ENCODE measurements around the gene SPAG7.

Gene SPAG7

DNA sequence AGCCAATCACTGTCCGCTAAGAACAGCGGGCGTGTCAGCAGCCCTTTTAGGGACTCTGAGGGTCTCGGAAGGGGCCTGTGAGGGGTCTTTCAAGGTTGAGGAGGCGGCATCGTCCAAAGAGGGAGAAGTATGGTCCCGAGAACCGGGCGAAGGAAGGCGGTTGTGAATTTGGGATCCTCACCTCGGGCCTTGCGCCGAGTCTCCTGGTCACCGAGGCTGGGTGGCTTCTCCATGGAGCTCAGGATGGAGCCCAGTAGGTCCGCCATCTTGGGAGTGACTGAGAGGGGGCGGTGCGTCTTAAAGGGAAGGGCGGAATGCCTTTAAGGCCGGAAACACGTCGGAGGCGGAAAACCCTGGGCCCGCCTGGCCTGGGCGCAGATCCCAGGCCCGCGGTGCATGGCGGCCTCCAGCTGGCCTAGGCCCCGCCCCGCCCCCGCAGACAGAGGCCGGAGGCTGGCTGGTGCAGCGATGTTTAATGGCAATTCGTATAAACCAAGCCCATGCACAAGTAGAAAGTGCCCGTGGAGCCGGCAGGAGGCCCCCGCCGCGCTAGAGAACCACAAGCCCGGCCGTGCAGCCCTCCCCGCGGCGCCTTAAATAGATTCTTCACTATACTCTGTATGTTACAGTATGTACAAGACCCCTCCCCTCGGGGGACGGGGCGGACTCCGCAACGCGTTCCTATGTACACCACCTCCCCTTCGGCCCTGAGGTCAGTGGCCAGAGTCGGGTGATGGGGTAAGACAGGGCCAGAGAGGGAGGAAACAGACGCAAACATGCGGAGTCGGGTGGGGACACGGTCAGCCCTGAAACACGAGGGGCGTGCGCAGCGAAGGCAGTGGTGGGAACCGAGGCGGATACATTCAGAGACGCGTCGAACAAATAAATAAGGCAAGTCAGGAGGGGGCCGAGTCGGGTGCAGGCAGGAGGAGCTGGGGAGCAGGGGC lies at the start of gene SPAG7:
TSS of gene SPAG7 (minus strand) at position 279 of the 947 bp plus-strand sequence. CDS start at position 266, 13 bp downstream.
- peak; percentile 82 for DNase-seq (ENCODE audit: low read depth)

DNA sequence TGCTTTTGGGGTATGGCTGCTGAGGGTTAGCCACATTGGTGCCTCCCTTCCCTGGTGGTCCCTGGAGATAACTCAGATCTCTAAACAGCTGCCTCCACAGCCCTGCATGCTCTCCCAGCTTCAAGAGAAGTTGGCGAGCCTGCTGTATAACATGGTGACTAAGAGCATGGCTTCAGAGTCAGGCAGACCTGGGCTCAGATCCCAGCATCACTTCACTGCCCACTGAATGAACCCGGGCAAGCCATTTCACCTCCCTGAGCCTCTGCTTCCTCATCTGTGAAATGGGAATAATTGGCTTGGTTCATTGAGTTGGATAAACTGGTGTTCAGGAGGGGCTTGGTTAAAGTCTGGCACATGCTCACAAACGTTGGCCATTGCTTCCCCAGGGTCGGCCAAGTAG lies 46.7 kb upstream of the SPAG7 start:
- no peak for DNase-seq (ENCODE audit: low read depth)

GRCh38 chr17:5011928-5012327 lies 44.3 kb upstream of the SPAG7 start:
- DNase-seq (ENCODE audit: low read depth), result no peak

- DNase-seq (ENCODE audit: low read depth), result no peak
These were observed 35.7 kb upstream of the SPAG7 start for GRCh38 chr17:5003214-5003867.

GRCh38 chr17:5002121-5002788 lies 34.6 kb upstream of the SPAG7 start:
- DNase-seq (ENCODE audit: low read depth), result no peak

GRCh38 chr17:5000237-5000639 lies 32.6 kb upstream of the SPAG7 start:
- no peak for DNase-seq (ENCODE audit: low read depth)

DNA sequence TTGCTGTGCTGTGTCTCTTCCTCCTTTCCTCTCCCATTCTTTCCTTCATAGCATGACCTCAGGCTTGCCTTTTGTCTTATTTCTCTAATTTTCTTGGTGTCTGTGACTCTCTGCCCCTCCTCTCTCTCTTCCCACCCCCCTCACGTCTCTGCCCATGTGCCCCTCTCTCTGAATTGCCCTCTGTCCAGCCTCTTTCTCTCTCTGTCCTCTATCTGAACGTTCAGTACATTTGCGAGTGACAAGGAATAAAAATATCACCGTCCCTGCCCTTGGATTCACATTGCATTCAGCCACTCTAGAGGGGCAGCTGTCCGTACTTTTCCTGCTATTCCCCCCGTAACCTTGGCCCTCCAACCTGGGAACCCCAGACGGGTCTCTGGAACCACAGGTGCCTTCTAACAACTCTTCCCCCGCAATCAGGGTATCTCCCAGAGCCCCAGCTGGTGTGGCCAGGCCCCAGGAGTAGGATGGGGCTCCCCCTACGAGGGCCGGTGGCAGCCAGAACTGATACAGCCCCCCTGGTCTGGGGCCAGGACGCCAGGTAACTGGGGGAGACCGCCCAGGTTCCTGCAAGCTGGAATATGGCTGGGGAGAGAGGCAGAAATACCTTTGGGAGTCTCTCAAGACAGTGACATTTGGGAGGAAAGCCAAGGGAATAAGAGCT lies 31.9 kb upstream of the SPAG7 start:
- no peak for DNase-seq (ENCODE audit: low read depth)

DNA sequence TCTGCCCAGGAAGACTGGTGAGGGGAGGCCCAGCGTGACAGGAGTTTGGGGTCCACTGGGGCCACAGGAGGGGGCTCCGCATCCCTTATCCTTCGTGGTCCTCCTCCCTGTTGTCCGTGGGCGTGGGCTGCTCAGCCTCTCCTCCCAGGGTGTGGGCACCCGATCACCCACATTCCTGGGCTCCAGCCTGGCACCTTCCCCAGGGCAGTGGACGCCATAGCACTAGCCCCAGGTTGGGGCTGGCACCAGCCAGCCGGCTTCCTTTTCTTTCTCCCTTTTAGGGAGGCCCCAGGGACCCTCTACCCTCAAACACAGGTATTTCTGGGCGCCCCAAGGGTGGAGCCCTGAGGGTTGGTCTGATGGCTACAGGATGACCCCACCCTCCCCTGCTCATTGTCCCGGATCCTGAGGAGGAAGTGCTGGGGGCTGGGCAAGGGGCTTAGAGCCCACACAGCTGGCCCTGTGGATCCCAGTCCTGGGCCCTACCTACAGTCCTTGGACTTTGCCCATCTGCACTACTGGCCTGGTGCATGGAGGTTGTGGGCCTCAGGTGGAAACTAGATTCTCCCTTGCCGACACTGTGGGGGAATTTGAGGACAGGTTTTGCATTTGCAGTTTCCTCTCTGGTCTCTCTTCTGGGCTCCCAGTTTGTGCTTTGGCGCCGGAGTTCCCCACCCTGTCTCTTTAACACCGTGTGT lies 31.3 kb upstream of the SPAG7 start:
- no peak for DNase-seq (ENCODE audit: low read depth)

- DNase-seq (ENCODE audit: low read depth), result no peak
These were observed 30.6 kb upstream of the SPAG7 start for GRCh38 chr17:4998027-4998731.

- DNase-seq (ENCODE audit: low read depth), result peak; percentile 72
These were observed 29.8 kb upstream of the SPAG7 start, which contains the start of the genes INCA1 and KIF1C for GRCh38 chr17:4997302-4998026. INCA1 (minus strand) TSS chr17:4997522; CDS start chr17:4994437, 3,085 bp downstream. KIF1C (plus strand) TSS chr17:4997950; CDS start chr17:5000247, 2,297 bp downstream.

GRCh38 chr17:4994081-4994595 lies 26.5 kb upstream of the SPAG7 start:
- no peak for DNase-seq (ENCODE audit: low read depth)

- no peak for DNase-seq (ENCODE audit: low read depth)
These were observed 20.4 kb upstream of the SPAG7 start for GRCh38 chr17:4987767-4988567.

DNA sequence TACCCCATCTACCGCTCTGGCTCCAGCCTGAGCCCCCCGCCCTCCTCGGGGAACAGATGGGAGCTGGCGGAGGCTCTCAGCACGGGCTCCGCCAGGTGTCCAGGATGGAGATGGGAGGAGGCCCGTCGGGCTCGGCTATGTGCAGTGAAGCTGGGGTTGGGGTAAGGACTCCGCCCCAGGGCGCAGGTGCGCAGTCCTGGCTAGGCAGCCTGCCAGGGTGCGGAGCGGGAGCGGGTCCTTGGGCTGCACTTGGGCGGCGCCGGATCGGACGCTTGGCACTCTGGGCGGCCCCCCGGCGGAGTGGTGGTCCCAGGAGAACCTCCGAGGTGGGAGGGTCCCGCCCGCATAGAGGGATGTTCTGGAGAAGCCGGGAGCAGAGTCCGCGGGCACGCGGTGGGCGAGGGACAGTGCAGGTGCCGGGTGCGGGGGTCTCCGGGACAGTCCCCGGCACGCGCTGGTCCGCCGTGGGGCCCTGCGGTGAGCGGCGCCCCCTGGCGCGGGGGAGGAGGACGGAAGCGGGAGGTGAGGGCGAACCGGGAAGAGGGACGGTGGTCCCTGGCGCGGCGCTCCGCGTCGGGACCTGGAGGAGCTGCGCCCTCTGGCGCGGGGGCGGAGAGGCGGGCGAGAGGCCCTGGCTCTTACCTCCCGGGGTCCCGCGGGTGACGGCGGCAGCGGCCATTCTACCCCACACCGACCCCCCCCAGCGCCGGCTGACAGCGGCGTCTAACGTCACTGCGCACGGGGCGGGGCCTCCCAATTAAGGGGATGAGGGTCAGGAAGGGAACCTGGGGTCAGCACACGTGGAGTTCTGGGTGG lies 19.5 kb upstream of the SPAG7 start, which contains the start of gene CAMTA2:
TSS of gene CAMTA2 (minus strand) at position 725 of the 816 bp plus-strand sequence. CDS start 1,453 bp downstream, outside the sequence.
- peak; percentile 85 for DNase-seq (ENCODE audit: low read depth)

- DNase-seq (ENCODE audit: low read depth), result no peak
These were observed 18.8 kb upstream of the SPAG7 start for GRCh38 chr17:4986403-4986802.

DNA sequence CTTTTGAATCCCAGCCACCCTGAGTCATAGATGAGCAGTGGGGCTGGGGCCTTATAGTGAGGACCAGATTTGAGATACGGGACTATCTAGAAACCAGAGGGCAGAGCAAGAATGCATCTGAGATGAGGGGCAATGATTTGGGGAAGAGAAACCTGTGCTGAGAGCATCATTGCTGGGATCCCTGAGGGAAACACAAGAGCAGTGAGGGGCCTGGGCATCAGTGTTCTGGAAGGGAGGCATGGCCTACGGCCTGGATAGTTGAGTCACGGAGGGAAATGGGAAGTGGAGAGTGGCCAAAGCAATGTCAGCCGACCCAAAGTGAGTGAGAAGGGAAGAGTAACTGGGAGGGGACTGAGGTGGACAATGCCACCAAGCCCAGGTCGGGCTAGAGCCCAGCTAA lies 14.7 kb upstream of the SPAG7 start:
- DNase-seq (ENCODE audit: low read depth), result no peak

DNA sequence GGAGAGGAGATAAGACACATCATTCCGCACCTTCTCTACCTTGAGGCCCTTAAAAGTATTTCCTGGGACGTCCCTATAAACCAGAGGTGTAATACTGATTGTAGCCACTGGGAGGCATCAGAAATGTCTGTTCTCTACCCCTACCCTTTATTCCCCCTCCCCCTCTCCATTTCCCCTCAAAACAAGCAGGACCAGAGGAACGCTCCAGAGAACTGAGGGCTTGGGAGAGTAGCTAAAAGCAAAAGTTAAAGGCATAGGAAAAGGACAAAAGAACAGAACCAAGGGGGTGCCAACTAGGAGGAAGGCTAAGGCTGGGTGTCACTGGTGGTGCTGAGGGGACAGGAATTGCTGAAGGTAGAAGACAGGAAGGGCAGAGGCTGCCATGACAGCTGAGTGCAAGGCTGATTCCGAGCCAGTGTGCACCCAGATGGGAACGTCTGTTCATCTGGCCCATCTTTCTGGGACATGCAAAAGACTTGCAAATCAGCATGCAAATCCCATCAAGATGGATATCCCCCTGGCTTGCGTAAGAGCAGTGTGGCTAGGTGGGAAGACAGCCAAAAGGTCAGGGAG lies 13.1 kb upstream of the SPAG7 start:
- no peak for DNase-seq (ENCODE audit: low read depth)

GRCh38 chr17:4978726-4979125 lies 11.1 kb upstream of the SPAG7 start:
- DNase-seq (ENCODE audit: low read depth), result no peak

All from stimulated activated CD8-positive, alpha-beta memory T cell treated with anti-CD3 and anti-CD28 coated beads, Interleukin-7, amount 100 ng/mL, for 24 hours (primary cell).